Measurements from ENCODE around the gene RNF44. TPM values are rescaled to one million over a fixed set of nuclear protein-coding genes. Genes with fewer than 3 reads are reported as not detected.
"Not testable (repeated sequence)": the region's sequence is repeated elsewhere in the genome, so short reads cannot be mapped to it uniquely, and the experiment has no call there.

RNF44 gene
- total RNA-seq, 1 donor from 2014 or later = 9.5 TPM

- DNase-seq = no peak
These were observed 20.0 kb downstream of the RNF44 start for GRCh38 chr5:176517053-176517661.

GRCh38 chr5:176515396-176515795 lies 21.8 kb downstream of the RNF44 start:
- DNase-seq = no peak

GRCh38 chr5:176514244-176514950 lies 22.8 kb downstream of the RNF44 start:
- DNase-seq = no peak

- DNase-seq = no peak
These were observed 23.4 kb downstream of the RNF44 start for GRCh38 chr5:176513788-176514187.

- no peak for DNase-seq
These were observed 28.6 kb downstream of the RNF44 start for GRCh38 chr5:176508603-176509002.

- DNase-seq = no peak
These were observed 29.3 kb downstream of the RNF44 start for GRCh38 chr5:176507911-176508310.

- no peak for DNase-seq
These were observed 33.7 kb downstream of the RNF44 start for GRCh38 chr5:176503496-176503895.

GRCh38 chr5:176501333-176501732 lies 35.9 kb downstream of the RNF44 start:
- no peak for DNase-seq

GRCh38 chr5:176500511-176500910 lies 36.7 kb downstream of the RNF44 start:
- DNase-seq = no peak

- DNase-seq = no peak
These were observed 37.9 kb downstream of the RNF44 start for GRCh38 chr5:176499273-176499672.

- DNase-seq = no peak
These were observed 39.4 kb downstream of the RNF44 start for GRCh38 chr5:176497852-176498251.

- DNase-seq = no peak
These were observed 44.8 kb downstream of the RNF44 start for GRCh38 chr5:176492431-176492830.

- DNase-seq = no peak
These were observed 45.3 kb downstream of the RNF44 start for GRCh38 chr5:176491901-176492300.

- DNase-seq = no peak
These were observed 46.1 kb downstream of the RNF44 start for GRCh38 chr5:176491101-176491502.

- no peak for DNase-seq
These were observed 46.9 kb downstream of the RNF44 start for GRCh38 chr5:176490301-176490700.

GRCh38 chr5:176489077-176489476 lies 48.1 kb downstream of the RNF44 start:
- no peak for DNase-seq

- DNase-seq = not testable (repeated sequence)
These were observed 50.0 kb downstream of the RNF44 start for GRCh38 chr5:176487160-176487559.

GRCh38 chr5:176486189-176486757 lies 50.9 kb downstream of the RNF44 start:
- DNase-seq = no peak

- no peak for DNase-seq
These were observed 52.0 kb downstream of the RNF44 start for GRCh38 chr5:176485176-176485575.

- no peak for DNase-seq
These were observed 55.5 kb downstream of the RNF44 start for GRCh38 chr5:176481711-176482110.

All from skin of body (tissue), 2 donors.